ENCODE results near the gene FILIP1L.

The FILIP1L gene

GRCh38 chr3:99984139-99984538 is 130.2 kb downstream of the FILIP1L start:
- in situ Hi-C loops (cut with MboI; ENCODE audit: low sequenced_read_pairs) = no loop called here

GRCh38 chr3:99982650-99983049 is 131.7 kb downstream of the FILIP1L start:
- in situ Hi-C loops (cut with MboI; ENCODE audit: low sequenced_read_pairs) = no loop called here

DNA sequence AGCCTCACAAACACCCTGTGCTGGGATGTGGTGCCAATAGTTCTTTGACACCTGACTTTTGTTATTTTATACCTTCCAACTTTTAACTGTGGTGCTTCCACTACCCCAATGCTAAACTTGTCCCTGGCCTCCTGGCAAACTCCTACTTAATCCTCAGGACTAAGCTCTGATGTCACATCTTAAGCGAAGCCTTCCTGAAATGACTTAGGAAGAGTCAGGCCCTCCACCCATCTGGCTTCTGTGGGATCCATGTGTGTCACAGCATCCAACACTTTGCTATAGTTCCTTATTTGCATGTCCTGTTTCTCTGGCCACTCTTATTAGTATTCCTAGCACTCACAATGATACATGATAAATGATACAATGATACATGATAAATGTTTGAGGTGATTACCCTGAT is 133.2 kb downstream of the FILIP1L start:
- in situ Hi-C loops (cut with MboI; ENCODE audit: low sequenced_read_pairs) = no loop called here

DNA sequence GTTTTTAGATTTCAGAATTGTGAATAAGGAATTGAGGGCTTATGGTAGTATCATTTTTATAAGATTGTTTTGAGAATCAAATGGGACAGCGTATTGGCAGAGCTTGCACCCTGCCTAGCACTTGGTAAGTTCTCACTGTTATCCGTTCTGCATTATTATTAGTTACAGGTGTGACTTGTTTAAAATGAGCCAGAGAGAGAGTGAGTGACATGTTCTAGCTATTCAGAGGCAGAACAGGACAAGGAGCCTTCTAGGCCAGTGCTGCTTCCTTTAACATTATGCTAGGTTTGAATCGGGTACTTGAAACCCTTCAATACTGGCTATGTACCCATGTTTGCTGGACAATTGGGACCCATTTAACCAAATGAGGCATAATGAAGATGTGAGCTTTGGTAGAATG is 133.7 kb downstream of the FILIP1L start:
- in situ Hi-C loops (cut with MboI; ENCODE audit: low sequenced_read_pairs) = no loop called here

- in situ Hi-C loops (cut with MboI; ENCODE audit: low sequenced_read_pairs) = no loop called here
These were observed 136.1 kb downstream of the FILIP1L start for GRCh38 chr3:99978221-99978620.

- in situ Hi-C loops (cut with MboI; ENCODE audit: low sequenced_read_pairs) = no loop called here
These were observed 137.7 kb downstream of the FILIP1L start for GRCh38 chr3:99976584-99976983.

- in situ Hi-C loops (cut with MboI; ENCODE audit: low sequenced_read_pairs) = no loop called here
These were observed 139.3 kb downstream of the FILIP1L start for GRCh38 chr3:99974989-99975388.

DNA sequence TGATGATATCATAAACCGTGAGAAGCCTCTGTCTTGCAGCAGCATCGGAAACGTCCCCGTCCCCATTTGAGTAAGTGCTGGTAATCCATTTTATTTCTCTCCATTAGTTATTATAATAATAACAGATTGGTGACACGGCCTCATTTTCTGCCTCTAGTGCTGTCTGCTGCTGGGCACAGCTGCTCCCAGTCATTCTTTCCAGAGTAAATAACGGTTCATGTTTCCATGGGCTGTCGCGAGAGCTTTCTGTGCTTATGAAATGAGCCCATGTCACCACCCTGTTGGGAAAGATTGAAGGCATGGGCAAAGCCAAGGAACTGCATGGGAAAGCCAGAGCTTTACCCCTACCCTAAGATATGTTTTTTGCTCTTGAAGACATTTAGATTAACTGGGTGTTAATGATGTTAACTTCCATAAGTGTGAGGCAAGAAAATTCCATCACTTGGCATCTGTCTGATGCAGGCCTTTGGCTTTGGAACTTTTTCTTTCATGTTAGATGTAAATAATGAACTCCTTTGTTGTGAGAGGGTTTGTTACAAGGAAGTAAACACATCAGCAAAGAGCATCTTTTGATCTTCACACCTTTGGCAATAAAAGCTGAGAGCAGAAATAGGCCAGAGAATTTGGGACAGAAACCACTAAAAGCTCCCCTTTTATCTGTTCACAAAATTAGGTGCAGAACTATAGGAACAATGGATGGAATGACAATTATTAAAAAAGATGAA is 141.8 kb downstream of the FILIP1L start:
- in situ Hi-C loops (cut with MboI; ENCODE audit: low sequenced_read_pairs) = no loop called here

GRCh38 chr3:99971761-99972160 is 142.5 kb downstream of the FILIP1L start:
- in situ Hi-C loops (cut with MboI; ENCODE audit: low sequenced_read_pairs) = no loop called here

- in situ Hi-C loops (cut with MboI; ENCODE audit: low sequenced_read_pairs) = no loop called here
These were observed 144.1 kb downstream of the FILIP1L start for GRCh38 chr3:99970198-99970597.

DNA sequence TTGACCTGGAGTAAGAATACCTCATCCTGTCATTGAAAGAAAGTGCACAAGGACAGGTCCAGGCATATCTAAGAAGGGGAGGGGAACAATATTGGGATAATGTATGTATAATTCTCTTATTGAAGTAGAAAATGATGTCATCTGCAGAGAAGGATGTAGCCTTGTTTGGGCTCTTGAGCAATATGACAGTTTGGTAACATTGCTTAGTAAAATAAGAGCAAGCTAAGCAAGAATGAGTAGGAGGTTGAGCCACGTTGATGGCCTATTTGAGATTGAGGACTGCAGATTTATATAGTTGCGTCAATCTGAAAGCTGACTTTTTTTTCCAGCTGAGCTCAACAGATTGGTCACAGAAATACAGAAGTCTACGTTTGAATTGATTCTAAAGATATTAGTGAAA is 145.2 kb downstream of the FILIP1L start:
- in situ Hi-C loops (cut with MboI; ENCODE audit: low sequenced_read_pairs) = no loop called here

DNA sequence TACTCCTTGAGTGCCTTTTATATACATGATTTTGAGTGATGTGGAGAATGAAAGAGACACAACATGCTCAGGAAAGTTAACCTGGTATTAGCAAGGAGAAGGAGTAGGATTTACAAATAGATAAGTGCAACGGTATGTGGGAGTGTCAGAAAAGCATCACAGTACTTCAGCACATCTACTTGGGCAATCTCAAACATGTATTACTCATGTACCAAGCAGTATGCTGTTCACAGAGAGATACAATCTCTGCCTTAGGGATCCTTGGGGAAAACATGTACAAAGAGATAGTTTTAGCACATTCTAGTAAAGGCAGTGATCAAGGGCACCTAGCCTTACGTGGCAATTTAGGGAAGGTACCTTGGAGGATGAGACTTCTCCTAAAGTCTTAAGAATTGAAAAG is 146.5 kb downstream of the FILIP1L start:
- in situ Hi-C loops (cut with MboI; ENCODE audit: low sequenced_read_pairs) = no loop called here

- in situ Hi-C loops (cut with MboI; ENCODE audit: low sequenced_read_pairs) = no loop called here
These were observed 147.5 kb downstream of the FILIP1L start for GRCh38 chr3:99966662-99967416.

- in situ Hi-C loops (cut with MboI; ENCODE audit: low sequenced_read_pairs) = no loop called here
These were observed 148.5 kb downstream of the FILIP1L start for GRCh38 chr3:99965681-99966408.

GRCh38 chr3:99965077-99965476 is 149.2 kb downstream of the FILIP1L start:
- in situ Hi-C loops (cut with MboI; ENCODE audit: low sequenced_read_pairs) = no loop called here

DNA sequence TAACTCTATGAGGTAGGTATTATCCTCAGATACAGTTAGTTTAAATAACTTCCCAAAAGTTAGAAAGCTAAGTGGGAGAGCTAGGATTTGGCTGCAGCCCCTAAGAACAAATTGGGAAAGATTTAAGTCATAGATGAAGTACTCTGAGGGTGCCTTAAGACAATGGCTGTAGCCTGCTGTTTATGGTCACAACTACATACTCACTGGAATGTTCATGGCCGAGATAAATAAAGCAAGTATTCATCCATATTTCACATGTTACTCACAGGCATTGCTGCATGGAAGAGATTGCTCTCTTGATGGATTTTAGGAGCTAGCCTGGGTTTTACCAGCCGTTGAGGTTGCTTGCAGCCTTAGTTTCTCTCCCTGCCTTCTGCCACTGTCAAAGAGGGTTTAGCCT is 151.6 kb downstream of the FILIP1L start:
- in situ Hi-C loops (cut with MboI; ENCODE audit: low sequenced_read_pairs) = no loop called here

DNA sequence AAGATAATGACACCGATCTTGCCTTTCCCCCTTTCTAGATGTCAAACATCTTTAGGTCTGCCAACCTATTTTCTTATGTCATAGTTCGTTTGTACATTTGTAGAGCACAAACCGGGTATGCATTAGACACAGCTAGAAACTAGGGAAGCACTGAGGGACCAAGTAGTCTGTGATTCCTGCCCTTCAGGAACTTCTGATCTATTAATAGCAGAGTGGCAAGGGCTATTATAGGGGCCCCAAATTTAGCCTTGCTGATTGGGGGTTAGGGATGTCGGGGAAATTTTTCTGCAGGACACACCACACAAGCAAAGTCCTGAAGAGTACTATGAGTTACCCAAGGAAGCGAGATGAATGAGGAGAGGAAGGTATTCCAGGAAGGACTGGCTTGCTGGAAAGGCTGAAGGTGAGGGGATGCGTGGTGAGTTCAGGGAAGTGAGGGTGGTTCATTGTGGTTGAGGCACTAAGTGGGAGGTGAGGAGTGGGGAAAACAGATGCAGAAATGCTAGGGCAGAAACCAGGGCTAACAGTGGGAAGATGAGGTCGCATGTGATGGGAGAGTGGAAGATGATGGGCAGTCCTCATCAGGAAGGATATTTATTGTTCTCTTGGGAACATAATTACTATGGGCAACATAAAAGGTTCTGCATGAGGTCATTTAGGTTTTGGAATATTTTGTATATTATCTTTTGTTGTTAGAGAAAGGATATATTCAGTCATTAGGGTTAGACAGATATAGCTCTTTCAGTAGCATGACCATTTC is 152.4 kb downstream of the FILIP1L start:
- in situ Hi-C loops (cut with MboI; ENCODE audit: low sequenced_read_pairs) = no loop called here

DNA sequence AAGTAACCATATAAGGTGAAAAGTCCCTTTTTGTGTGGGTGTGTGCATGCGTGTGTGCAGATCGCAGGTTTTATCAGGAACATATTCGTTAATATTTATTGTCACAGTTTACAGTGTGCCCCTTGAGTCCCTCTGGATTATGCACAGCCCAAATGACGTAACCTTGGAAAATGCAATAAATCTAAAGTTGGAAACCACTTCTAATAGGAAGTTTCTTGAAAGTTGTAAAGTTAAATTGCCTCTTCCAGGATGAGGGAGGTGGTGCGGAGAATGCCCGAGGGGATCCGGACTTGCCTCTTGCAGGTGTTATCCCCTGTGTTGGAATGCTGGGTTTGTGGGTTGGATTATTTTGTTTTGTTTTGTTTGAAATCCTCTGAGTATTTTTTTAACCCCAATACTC is 153.4 kb downstream of the FILIP1L start:
- in situ Hi-C loops (cut with MboI; ENCODE audit: low sequenced_read_pairs) = no loop called here

DNA sequence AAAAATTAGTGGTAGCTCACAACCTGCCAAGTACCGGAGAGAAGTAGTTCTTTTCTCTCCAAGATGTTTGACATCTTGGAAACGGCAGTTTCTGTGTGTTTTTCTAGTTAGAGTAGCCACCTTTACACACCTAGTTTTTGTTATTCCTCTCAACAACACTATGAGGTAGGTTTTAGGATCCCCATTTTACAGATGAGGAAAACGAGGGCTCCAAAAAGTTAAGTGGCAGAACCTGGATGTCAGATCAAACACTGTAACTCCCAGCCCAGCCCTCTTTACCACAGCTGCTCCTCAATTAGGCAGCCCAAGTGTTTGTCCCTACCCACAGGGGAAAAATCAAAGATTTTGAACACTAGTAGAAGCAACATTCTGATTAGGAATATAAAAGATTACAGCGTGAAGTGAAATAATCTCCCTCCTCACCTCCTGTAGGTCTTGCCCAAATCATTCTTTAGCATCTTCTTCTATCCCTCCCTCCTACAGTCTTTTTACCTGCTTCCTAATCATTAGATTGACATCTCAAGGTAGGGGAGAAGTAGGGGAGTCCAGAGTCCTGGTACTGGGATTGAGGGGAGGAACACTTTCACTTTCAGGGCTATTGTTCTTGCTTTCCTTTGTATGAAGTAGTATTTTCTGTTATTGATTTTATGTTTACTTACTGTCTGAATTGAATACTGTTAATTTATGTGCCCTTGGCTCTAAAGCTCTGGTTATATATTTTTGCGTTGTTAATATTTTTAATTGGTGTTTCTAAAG is 154.0 kb downstream of the FILIP1L start:
- in situ Hi-C loops (cut with MboI; ENCODE audit: low sequenced_read_pairs) = no loop called here

GRCh38 chr3:99958222-99958912 is 155.9 kb downstream of the FILIP1L start:
- in situ Hi-C loops (cut with MboI; ENCODE audit: low sequenced_read_pairs) = no loop called here

All from HL-60/S4 treated with phorbol 12-myristate 13-acetate at 8.2 ng/mL for 4 days and 3 days (cell line).